Measurements from ENCODE around the gene ATP2C1.
"Not testable (repeated sequence)": the region's sequence is repeated elsewhere in the genome, so short reads cannot be mapped to it uniquely, and the experiment has no call there.

ATP2C1 gene

GRCh38 chr3:131031660-131032059, 137.8 kb downstream of the ATP2C1 start:
- in situ Hi-C loops (cut with MboI; ENCODE audit: low sequenced_read_pairs): loop anchor here (25.0 kb wide), 2 partner anchors 981 to 1156 kb away; no protein-coding TSS in a partner anchor

GRCh38 chr3:131033480-131034080, 139.7 kb downstream of the ATP2C1 start:
- no peaks in the 10 kb centered on the region for H3K9me3 ChIP-seq
- in situ Hi-C loops (cut with MboI; ENCODE audit: low sequenced_read_pairs): loop anchor here (25.0 kb wide), 2 partner anchors 979 to 1154 kb away; no protein-coding TSS in a partner anchor
- H3K4me3 ChIP-seq: no peak overlapping the region
- peak; percentile 38 to 40 for DNase-seq (ENCODE audit: low spot score in 2 of 2)
- no peaks in the 10 kb centered on the region for H3K27me3 ChIP-seq (ENCODE audit: low read depth)
- no peaks in the 10 kb centered on the region for H3K4me1 ChIP-seq
- no peaks in the 10 kb centered on the region for H3K36me3 ChIP-seq (replicated peaks)

More at GRCh38 chr3:131031660-131032059, 137.8 kb downstream of the ATP2C1 start:
- no peak overlapping the region for H3K4me3 ChIP-seq
- H3K4me1 ChIP-seq: peaks cover 4% of the 10 kb centered on the region
- H3K27me3 ChIP-seq (ENCODE audit: low read depth): no peaks in the 10 kb centered on the region
- no peaks in the 10 kb centered on the region for H3K9me3 ChIP-seq
- DNase-seq (ENCODE audit: low spot score in 2 of 2): no peak
- no peaks in the 10 kb centered on the region for H3K36me3 ChIP-seq (replicated peaks)

GRCh38 chr3:131036200-131036816, 142.4 kb downstream of the ATP2C1 start:
- in situ Hi-C loops (cut with MboI; ENCODE audit: low sequenced_read_pairs): loop anchor here (25.0 kb wide), 2 partner anchors 976 to 1151 kb away; no protein-coding TSS in a partner anchor
- Histone ChIP-seq H3K36me3 (replicated peaks) (no peaks in the 10 kb centered on the region), H3K4me1 (no peaks in the 10 kb centered on the region), H3K9me3 (no peaks in the 10 kb centered on the region), H3K4me3 (no peak overlapping the region), H3K27me3 (ENCODE audit: low read depth) (no peaks in the 10 kb centered on the region)
- DNase-seq (ENCODE audit: low spot score in 2 of 2): no peak

GRCh38 chr3:131036986-131037385, 143.1 kb downstream of the ATP2C1 start:
- Histone ChIP-seq H3K27me3 (ENCODE audit: low read depth) (no peaks in the 10 kb centered on the region), H3K4me3 (no peak overlapping the region), H3K4me1 (no peaks in the 10 kb centered on the region), H3K36me3 (replicated peaks) (no peaks in the 10 kb centered on the region), H3K9me3 (no peaks in the 10 kb centered on the region)
- in situ Hi-C loops (cut with MboI; ENCODE audit: low sequenced_read_pairs): loop anchor here (25.0 kb wide), 2 partner anchors 975 to 1150 kb away; no protein-coding TSS in a partner anchor
- no peak for DNase-seq (ENCODE audit: low spot score in 2 of 2)

- no peaks in the 10 kb centered on the region for H3K4me1 ChIP-seq
- DNase-seq (ENCODE audit: low spot score in 2 of 2): no peak
- no peaks in the 10 kb centered on the region for H3K36me3 ChIP-seq (replicated peaks)
- in situ Hi-C loops (cut with MboI; ENCODE audit: low sequenced_read_pairs): loop anchor here (25.0 kb wide), 2 partner anchors 974 to 1149 kb away; no protein-coding TSS in a partner anchor
- H3K27me3 ChIP-seq (ENCODE audit: low read depth): no peaks in the 10 kb centered on the region
- no peaks in the 10 kb centered on the region for H3K9me3 ChIP-seq
- no peak overlapping the region for H3K4me3 ChIP-seq
Observed at GRCh38 chr3:131038326-131038725, 144.4 kb downstream of the ATP2C1 start.

- H3K9me3 ChIP-seq; DNase-seq (ENCODE audit: low spot score in 2 of 2); H3K4me1 ChIP-seq; H3K4me3 ChIP-seq; H3K27me3 ChIP-seq (ENCODE audit: low read depth); H3K36me3 ChIP-seq (replicated peaks): not testable (repeated sequence)
- in situ Hi-C loops (cut with MboI; ENCODE audit: low sequenced_read_pairs): loop anchor here (25.0 kb wide), 2 partner anchors 970 to 1145 kb away; no protein-coding TSS in a partner anchor
Observed at GRCh38 chr3:131042271-131042985, 148.5 kb downstream of the ATP2C1 start.

GRCh38 chr3:131047582-131047981, 153.7 kb downstream of the ATP2C1 start:
- Histone ChIP-seq H3K4me3 (no peak overlapping the region), H3K4me1 (no peaks in the 10 kb centered on the region), H3K36me3 (replicated peaks) (no peaks in the 10 kb centered on the region), H3K27me3 (ENCODE audit: low read depth) (no peaks in the 10 kb centered on the region), H3K9me3 (no peaks in the 10 kb centered on the region)
- in situ Hi-C loops (cut with MboI; ENCODE audit: low sequenced_read_pairs): loop anchor here (25.0 kb wide), 2 partner anchors 965 to 1140 kb away; no protein-coding TSS in a partner anchor
- DNase-seq (ENCODE audit: low spot score in 2 of 2): peak in 1 of 2 experiments; percentile 21

GRCh38 chr3:131048030-131048429, 154.1 kb downstream of the ATP2C1 start:
- no peaks in the 10 kb centered on the region for H3K4me1 ChIP-seq
- no peaks in the 10 kb centered on the region for H3K36me3 ChIP-seq (replicated peaks)
- DNase-seq (ENCODE audit: low spot score in 2 of 2): no peak
- in situ Hi-C loops (cut with MboI; ENCODE audit: low sequenced_read_pairs): loop anchor here (25.0 kb wide), 2 partner anchors 964 to 1139 kb away; no protein-coding TSS in a partner anchor
- no peaks in the 10 kb centered on the region for H3K9me3 ChIP-seq
- H3K4me3 ChIP-seq: no peak overlapping the region
- no peaks in the 10 kb centered on the region for H3K27me3 ChIP-seq (ENCODE audit: low read depth)

GRCh38 chr3:131050001-131050400, 156.1 kb downstream of the ATP2C1 start:
- H3K27me3 ChIP-seq (ENCODE audit: low read depth): no peaks in the 10 kb centered on the region
- no peaks in the 10 kb centered on the region for H3K9me3 ChIP-seq
- H3K4me1 ChIP-seq: no peaks in the 10 kb centered on the region
- in situ Hi-C loops (cut with MboI; ENCODE audit: low sequenced_read_pairs): no loop called here
- no peaks in the 10 kb centered on the region for H3K36me3 ChIP-seq (replicated peaks)
- H3K4me3 ChIP-seq: no peak overlapping the region
- DNase-seq (ENCODE audit: low spot score in 2 of 2): no peak

GRCh38 chr3:131053043-131053859, 159.4 kb downstream of the ATP2C1 start:
- no peak overlapping the region for H3K4me3 ChIP-seq
- in situ Hi-C loops (cut with MboI; ENCODE audit: low sequenced_read_pairs): no loop called here
- H3K4me1 ChIP-seq: no peaks in the 10 kb centered on the region
- DNase-seq (ENCODE audit: low spot score in 2 of 2): no peak
- H3K9me3 ChIP-seq: no peaks in the 10 kb centered on the region
- no peaks in the 10 kb centered on the region for H3K27me3 ChIP-seq (ENCODE audit: low read depth)
- H3K36me3 ChIP-seq (replicated peaks): no peaks in the 10 kb centered on the region

All from HAP-1 (cell line).